Activated CD8-positive, alpha-beta memory T cell treated with anti-CD3 and anti-CD28 coated beads, Interleukin-2, amount 50 U/mL, for 24 hours (primary cell): ENCODE data around the gene SERHL2.
A peak's percentile ranks its signal among the peaks of the same experiment; 100 is the strongest.
"Not testable (repeated sequence)": the region's sequence is repeated elsewhere in the genome, so short reads cannot be mapped to it uniquely, and the experiment has no call there.

ENCODE experiments used
- DNase-seq: peaks from one replicate; pipeline ENCODE4 v3.0.0-alpha.2; 2020; ENCODE audit errors: extremely low read depth

The SERHL2 gene

GRCh38 chr22:42553475-42554361 is at the start of gene SERHL2:
TSS of gene SERHL2 (plus strand) at chr22:42553956. CDS start at chr22:42554021, 65 bp downstream.
- peak; percentile 50 for DNase-seq

- not testable (repeated sequence) for DNase-seq
These were observed 45.3 kb upstream of the SERHL2 start for GRCh38 chr22:42508327-42508974.

- not testable (repeated sequence) for DNase-seq
These were observed 44.8 kb upstream of the SERHL2 start for GRCh38 chr22:42508975-42509364.

GRCh38 chr22:42509548-42509947 is 44.2 kb upstream of the SERHL2 start:
- DNase-seq, result no peak

- no peak for DNase-seq
These were observed 42.3 kb upstream of the SERHL2 start for GRCh38 chr22:42511401-42511891.

GRCh38 chr22:42512273-42512990 is 41.3 kb upstream of the SERHL2 start:
- DNase-seq, result not testable (repeated sequence)

GRCh38 chr22:42514331-42514730 is 39.4 kb upstream of the SERHL2 start:
- DNase-seq, result not testable (repeated sequence)

- DNase-seq, result not testable (repeated sequence)
These were observed 38.5 kb upstream of the SERHL2 start for GRCh38 chr22:42515304-42515703.

- no peak for DNase-seq
These were observed 37.9 kb upstream of the SERHL2 start for GRCh38 chr22:42515896-42516295.

GRCh38 chr22:42517103-42517502 is 36.7 kb upstream of the SERHL2 start:
- not testable (repeated sequence) for DNase-seq

GRCh38 chr22:42518638-42519524 is 34.9 kb upstream of the SERHL2 start:
- not testable (repeated sequence) for DNase-seq

GRCh38 chr22:42519525-42520401 is 34.0 kb upstream of the SERHL2 start, which contains the start of gene RRP7A:
TSS of gene RRP7A (minus strand) at chr22:42519796. CDS start at chr22:42519786, 10 bp downstream.
- DNase-seq, result peak; percentile 47

- DNase-seq, result no peak
These were observed 32.6 kb upstream of the SERHL2 start for GRCh38 chr22:42521228-42521546.

- DNase-seq, result no peak
These were observed 31.2 kb upstream of the SERHL2 start for GRCh38 chr22:42522546-42522945.

- no peak for DNase-seq
These were observed 25.0 kb upstream of the SERHL2 start for GRCh38 chr22:42528591-42529307.

GRCh38 chr22:42529435-42529834 is 24.3 kb upstream of the SERHL2 start:
- not testable (repeated sequence) for DNase-seq

- not testable (repeated sequence) for DNase-seq
These were observed 22.2 kb upstream of the SERHL2 start for GRCh38 chr22:42531401-42532084.

- DNase-seq, result no peak
These were observed 20.1 kb upstream of the SERHL2 start for GRCh38 chr22:42533638-42533977.
